ENCODE results near the gene FER.
"Not testable (repeated sequence)": the region's sequence is repeated elsewhere in the genome, so short reads cannot be mapped to it uniquely, and the experiment has no call there.

The FER gene

GRCh38 chr5:108747774-108748400 is at the start of gene FER:
Gene FER (plus strand): TSS chr5:108747897. CDS start chr5:108798183, 50,286 bp downstream.
- DNase-seq (ENCODE audit: low read depth) = no peak

GRCh38 chr5:108700388-108700787 is 47.3 kb upstream of the FER start:
- not testable (repeated sequence) for DNase-seq (ENCODE audit: low read depth)

GRCh38 chr5:108700930-108701329 is 46.8 kb upstream of the FER start:
- DNase-seq (ENCODE audit: low read depth) = no peak

GRCh38 chr5:108702546-108702945 is 45.2 kb upstream of the FER start:
- no peak for DNase-seq (ENCODE audit: low read depth)

- DNase-seq (ENCODE audit: low read depth) = no peak
Observed at GRCh38 chr5:108703313-108703712, 44.4 kb upstream of the FER start.

- DNase-seq (ENCODE audit: low read depth) = no peak
Observed at GRCh38 chr5:108707141-108707540, 40.6 kb upstream of the FER start.

- DNase-seq (ENCODE audit: low read depth) = no peak
Observed at GRCh38 chr5:108711898-108712297, 35.8 kb upstream of the FER start.

- no peak for DNase-seq (ENCODE audit: low read depth)
Observed at GRCh38 chr5:108715408-108715807, 32.3 kb upstream of the FER start.

GRCh38 chr5:108720391-108720790 is 27.3 kb upstream of the FER start:
- DNase-seq (ENCODE audit: low read depth) = no peak

GRCh38 chr5:108726446-108727235 is 21.1 kb upstream of the FER start:
- no peak for DNase-seq (ENCODE audit: low read depth)

- no peak for DNase-seq (ENCODE audit: low read depth)
Observed at GRCh38 chr5:108727236-108727650, 20.5 kb upstream of the FER start.

GRCh38 chr5:108727651-108728565 is 19.8 kb upstream of the FER start:
- DNase-seq (ENCODE audit: low read depth) = no peak

GRCh38 chr5:108728566-108729241 is 19.0 kb upstream of the FER start:
- DNase-seq (ENCODE audit: low read depth) = no peak

GRCh38 chr5:108729242-108729615 is 18.5 kb upstream of the FER start:
- no peak for DNase-seq (ENCODE audit: low read depth)

GRCh38 chr5:108730617-108731340 is 16.9 kb upstream of the FER start:
- DNase-seq (ENCODE audit: low read depth) = no peak

- no peak for DNase-seq (ENCODE audit: low read depth)
Observed at GRCh38 chr5:108735790-108736189, 11.9 kb upstream of the FER start.

- DNase-seq (ENCODE audit: low read depth) = no peak
Observed at GRCh38 chr5:108736855-108737254, 10.8 kb upstream of the FER start.

- DNase-seq (ENCODE audit: low read depth) = no peak
Observed at GRCh38 chr5:108739376-108739775, 8.3 kb upstream of the FER start.

- no peak for DNase-seq (ENCODE audit: low read depth)
Observed at GRCh38 chr5:108739906-108740305, 7.8 kb upstream of the FER start.

- no peak for DNase-seq (ENCODE audit: low read depth)
Observed at GRCh38 chr5:108743319-108743718, 4.4 kb upstream of the FER start.

GRCh38 chr5:108743846-108744245 is 3.9 kb upstream of the FER start:
- DNase-seq (ENCODE audit: low read depth) = no peak
